GM18505 (cell line): ENCODE data around the gene EPS8.

Experiments
- ATAC-seq: cut with Tn5 transposase; IDR thresholded peaks from one replicate; pipeline ENCODE4 v1.9.1; 2021; ENCODE audit not compliant: unreplicated experiment
- POLR2A ChIP-seq: IDR thresholded peaks from 4 replicates; pipeline ENCODE4 v1.6.1; 2011; ENCODE audit warnings: borderline replicate concordance; ENCODE audit not compliant: insufficient read depth, insufficient read length; ENCODE audit errors: extremely low read depth

Gene EPS8

DNA sequence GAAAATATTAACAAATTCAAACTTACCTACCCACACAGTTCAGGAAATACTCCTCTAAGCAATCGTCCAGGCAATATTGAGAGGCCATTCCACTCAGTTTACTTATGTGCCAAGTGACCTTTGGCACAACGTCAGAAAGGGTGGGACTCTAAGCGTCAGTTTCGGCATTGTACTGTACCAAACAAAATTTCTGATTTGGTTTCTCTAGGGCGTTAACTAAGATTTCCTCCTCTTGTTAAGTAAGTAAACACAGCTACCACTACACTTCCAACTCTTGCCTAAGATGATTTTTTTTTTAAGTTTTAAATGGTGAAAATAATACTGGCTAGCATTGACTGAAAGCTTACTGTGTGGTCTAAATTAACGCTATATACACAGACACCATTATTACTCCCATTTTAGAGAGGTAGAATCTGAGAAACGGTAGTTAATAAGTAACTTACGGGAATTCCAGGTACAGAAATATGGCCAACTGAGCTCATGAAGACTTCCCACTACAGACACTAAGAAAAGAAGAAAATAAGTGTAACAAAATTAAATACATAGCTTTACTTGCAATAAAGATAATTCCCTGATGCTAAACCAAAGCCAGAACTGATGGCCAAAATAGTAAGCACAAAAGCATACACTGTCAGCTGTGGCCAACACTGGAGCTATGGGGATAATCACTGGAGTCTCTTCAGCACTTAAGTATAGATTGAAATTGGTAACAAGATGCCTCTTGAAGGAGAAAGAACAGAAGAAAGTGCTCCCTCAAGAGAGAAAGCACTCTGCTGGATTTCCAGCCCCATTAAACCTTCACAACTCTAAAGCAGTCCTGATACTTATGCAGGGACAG, 76.1 kb downstream of the EPS8 start:
- TF ChIP-seq POLR2A = no peak
- no peak for ATAC-seq

DNA sequence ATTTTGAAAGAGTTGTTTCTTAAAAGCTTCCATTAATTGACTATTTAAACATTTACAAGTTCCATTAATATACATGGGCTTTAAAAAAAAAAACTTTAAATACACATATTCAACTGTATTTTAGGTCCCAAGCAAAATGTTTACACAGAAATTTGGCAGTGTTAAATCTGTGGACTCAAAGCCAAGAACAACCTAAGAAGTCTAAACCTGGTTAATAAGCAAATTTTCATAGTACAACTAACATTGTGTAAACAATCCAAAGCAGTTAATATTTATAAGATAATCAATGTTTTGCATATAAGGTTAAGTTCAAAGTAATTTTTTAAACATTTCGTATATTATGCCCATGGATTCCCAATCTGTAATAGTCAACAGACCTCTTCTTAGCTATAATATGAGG, 77.0 kb downstream of the EPS8 start:
- TF ChIP-seq POLR2A = no peak
- no peak for ATAC-seq

DNA sequence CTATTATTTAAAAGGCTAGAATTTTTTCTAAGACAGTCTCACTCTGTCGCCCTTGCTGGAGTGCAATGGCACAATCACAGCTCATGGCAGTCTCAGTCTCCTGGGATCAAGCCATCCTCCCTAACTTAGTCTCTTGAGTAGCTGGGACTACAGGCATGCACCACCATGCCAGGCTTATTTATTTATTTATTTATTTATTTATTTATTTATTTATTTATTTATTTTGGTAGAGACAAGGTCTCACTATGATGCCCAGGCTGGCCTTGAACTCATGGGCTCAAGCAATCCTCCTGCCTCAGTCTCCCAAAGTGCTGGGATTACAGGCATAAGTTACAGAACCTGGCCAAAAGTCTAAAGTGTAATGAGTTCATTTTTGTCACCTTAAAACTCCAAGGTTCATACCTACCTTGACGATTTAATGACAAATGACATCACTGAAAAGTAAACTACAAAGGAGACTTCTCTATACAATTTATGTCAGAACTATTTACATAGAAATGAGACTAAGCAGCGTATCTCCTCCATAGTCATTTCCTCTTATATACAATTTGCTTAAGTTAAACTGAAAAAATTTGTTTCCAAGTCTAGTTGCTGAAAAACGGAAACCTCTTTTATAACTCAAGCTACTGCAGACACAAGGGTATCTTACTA, 78.2 kb downstream of the EPS8 start:
- TF ChIP-seq POLR2A = no peak

DNA sequence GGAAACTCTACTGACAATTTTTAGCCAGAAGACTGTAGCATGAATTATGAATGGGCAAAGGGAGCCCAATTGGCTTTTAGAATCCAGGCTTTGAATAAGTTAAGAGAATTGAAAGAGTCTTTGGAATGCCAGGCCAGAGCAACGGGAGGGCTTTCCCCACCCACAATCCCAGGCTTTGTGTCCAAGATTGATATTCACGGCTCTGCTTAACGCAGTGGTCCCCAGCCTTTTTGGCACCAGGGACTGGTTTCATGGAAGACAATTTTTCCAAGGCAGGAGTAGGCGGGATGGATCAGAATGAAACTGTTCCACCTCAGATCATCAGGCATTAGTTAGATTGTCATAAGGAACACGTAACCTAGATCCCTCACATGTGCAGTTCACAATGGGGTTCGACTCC, 79.6 kb downstream of the EPS8 start:
- TF ChIP-seq POLR2A = no peak
- no peak for ATAC-seq

More for the DNA sequence above, 78.2 kb downstream of the EPS8 start:
- no peak for ATAC-seq

DNA sequence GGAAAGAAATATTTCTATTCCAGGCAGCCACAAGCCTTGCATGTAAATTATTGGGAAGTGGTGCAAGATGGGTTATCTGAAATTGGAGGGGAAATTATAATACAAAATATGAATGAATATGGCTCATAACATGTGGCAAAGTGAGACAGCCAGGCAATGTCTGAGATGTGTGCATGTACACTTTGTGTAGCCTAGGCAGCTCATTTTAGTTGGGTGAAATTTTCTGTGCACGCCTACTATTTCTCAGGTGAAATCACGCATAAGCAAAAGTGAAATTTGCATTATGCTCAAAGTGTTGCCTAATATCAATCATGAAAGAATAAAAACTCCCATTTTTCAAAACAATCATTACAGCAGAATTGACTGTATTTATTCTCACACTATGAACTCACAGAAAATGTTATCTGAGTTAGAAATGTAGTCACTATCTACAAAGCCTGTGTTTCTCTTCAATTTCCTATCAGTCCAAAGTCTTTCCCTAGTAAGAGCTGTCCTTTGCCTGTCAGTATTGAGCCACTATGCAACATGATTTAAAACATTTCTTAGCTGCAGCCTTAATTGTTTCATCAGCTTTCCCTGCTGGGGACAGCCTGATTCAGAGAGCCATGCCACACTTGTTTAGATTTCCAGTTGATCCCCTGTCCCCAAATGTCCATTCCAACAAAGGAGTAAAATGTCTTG, 80.7 kb downstream of the EPS8 start:
- ATAC-seq = no peak
- no peak for TF ChIP-seq POLR2A

DNA sequence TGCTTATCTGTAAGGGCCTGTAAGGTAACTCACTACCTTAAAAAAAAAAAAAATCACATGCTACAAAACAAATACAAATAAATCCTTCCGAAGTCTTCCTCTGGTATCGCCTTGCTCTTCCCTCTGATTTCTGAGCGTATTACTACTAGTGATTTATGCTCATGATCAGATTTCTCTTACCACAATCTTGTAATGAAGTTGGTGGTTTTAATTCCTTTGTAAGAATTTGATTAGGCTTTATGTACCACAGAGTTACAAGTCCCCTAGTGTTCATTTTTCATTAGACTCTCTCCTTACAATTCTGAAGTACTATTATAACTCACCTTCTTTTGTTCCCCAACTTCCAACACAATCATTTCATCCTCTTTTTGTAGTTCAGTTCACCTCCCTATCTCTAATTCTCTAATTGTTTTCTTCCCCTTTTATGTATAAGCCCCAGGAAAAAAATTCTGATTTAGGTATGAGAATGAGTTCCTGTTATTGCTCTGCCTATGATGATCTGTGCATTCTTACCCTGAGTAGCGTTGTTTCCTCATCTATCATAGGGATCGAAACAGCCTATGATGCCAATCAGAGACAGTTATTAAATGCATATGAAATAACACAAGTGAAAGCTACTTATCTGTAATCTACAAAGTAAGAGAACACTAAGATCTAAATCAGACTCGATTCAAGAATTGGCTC, 81.5 kb downstream of the EPS8 start:
- no peak for ATAC-seq
- no peak for TF ChIP-seq POLR2A

DNA sequence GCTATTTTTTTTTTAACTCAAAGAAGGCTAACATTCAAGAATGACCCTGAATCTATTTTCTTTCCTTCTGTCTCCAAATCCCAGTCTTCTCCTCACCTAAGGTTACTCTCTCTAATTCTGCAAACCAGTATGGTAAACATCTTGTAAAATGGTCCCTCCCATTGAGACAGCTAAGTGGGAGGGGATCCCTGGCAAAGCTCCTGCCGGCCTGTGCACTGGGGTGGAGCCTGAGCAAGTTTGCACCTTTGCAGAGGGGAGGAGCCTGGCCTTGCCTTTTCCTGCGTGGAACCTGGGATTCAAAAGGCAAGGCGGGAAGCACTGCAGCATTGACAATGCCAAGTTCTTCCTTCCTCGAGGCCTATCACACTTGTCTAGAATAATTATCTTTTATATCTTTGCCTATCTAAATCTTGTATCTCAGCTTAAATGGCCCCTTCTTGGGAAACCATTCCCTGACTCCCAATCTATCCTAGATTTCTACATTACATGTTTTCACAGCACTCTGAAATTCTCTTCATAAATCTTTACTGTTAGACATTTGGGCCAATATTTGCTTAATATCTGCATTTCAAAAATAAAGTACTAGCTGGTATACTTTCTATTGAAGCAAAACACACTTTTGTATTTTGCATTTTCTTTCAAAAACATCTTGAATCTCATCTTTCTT, 83.0 kb downstream of the EPS8 start:
- no peak for TF ChIP-seq POLR2A
- no peak for ATAC-seq

DNA sequence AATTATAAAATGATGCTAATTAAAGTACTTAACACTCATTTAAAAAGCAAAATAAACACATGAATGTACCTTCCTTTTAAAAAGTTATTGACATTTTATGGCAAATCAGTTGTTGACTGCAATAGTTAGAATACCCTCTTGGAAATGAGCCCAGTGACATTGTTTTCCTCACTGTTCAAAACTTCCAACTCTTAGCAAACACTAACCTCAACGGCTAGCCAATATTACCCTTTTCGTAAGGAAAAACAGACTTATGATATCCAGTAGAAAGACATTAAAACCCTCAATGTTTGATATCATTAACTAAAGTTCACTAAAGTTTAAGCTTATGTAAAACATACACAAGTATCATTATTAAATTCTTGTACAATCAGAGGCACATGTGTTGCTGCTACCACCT, 83.6 kb downstream of the EPS8 start:
- no peak for ATAC-seq
- no peak for TF ChIP-seq POLR2A

DNA sequence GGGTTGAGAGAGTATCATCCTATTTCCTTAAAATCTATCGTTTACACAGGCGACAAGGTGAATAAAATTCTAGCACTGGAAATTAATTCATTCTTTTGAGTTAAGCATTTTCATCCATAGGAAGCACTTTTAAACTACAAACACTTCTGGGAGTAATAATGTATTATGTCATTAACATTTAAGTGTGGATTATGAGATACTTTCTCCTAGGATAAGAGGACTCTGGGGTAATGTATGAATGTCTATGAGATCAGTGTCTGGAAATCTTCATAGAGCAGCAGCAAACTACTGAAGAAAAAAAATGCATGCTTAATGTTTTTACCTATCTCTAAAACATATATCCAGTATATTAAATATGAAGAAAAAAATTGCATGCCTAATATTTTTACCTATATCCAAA, 86.9 kb downstream of the EPS8 start:
- ATAC-seq = no peak
- no peak for TF ChIP-seq POLR2A

DNA sequence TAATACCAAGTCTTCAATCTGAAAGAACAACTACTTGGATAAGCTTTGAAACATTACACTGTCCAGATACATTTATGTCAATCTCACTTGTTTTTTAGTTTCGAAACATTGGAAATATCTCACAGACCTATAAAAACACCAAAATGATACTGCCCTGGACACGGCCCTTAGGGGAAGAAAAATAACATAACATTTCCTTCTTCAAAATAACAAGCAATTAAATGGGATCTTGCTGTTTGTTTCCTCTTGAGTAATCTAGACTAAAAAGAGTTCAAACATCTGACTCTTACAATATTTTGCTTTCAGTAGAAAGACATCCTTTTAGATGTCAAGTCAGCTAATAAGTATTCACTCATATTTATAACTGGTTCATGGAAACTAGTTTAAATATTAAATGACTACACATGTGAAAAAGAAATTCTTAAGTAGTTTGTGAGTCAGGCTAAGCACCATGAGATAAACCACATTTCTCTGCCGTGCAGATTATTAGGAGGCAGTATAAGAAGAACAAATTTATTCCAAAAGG, 87.5 kb downstream of the EPS8 start:
- no peak for TF ChIP-seq POLR2A
- ATAC-seq = no peak

DNA sequence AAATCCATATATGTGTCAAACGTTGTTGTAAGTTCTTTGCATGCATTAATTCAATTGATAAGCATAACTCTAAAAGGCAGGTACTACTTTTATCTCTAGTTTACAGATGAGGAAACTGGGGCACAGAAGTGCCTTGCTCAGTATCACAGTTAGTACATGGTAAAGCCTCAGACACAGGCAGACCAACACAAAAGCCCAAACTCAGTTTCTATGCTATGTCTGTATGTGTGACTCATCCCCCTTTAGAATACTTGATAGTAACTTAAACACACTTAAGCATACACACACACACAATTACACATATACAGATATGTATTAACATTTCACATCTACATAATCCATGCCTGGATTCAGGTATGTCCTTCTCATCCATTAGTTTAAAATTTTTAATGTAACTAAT, 88.0 kb downstream of the EPS8 start:
- TF ChIP-seq POLR2A = no peak
- no peak for ATAC-seq

DNA sequence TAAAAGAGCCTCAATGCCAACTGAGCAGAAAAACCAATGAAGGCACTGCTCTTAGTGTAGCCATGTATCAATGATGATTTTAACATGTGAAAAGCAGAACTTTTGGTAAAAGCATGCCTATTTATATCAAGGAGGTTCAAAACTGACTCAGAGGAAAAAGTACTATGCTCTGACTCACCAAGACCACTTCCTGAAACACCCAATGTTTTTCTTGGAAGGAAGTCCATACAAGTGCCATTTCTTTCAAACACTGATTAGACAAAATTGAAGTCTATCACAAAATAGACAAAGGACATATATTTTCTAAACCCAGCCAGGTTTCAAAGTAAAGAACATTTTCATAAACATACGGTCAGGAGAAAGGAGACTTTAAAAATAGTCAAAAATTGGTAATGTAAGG, 88.6 kb downstream of the EPS8 start:
- peak; percentile 75 for ATAC-seq
- TF ChIP-seq POLR2A = no peak
